NCI-H345 treated with DMSO at 0.1 percent for 48 hours (cell line): Measurements from ENCODE around the gene COL6A2.
"Not testable (repeated sequence)": the region's sequence is repeated elsewhere in the genome, so short reads cannot be mapped to it uniquely, and the experiment has no call there.

Source experiments
- DNase-seq: peaks from one replicate; lab custom pipeline; 2025; ENCODE audit not compliant: unreplicated experiment; lab: John Stamatoyannopoulos, UW

Gene COL6A2

DNA sequence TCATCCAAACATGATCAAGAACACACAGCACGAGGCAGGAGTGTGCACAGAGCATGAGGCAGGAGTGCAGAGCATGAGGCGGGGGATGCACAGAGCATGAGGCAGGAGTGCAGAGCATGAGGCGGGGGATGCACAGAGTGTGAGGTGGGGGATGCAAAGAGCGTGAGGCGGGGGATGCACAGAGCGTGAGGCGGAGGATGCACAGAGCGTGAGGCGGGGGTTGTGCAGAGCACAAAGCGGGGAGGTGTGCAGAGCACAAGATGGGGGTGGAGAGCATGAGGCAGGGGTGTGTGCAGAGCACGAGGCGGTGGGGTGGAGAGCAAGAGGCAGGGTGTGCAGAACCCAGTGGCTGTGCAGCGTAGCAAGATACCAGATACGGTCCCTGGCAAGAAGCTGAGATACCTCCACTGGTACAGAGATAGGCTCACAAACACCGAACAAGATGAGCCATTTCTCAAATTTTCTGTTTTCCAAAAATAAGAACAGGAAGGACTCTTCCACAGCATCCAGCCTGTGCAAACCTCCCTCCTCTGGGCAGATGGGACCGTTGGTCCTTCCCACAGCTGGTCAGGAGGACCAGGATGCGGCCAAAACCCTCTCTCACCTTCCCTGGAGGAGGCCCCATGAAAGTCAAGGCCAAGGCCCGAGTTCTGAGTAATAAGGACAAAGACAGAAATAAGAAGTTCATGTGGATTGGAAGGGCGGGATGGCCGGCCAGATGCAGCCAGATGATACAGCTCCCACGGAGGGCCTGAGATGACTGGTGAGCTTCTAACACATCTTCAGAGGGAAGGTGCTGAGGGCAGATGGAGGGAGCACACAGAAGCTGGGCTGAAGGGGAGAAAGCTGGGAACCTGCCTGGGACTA lies 74.3 kb downstream of the COL6A2 start:
- DNase-seq: no peak

DNA sequence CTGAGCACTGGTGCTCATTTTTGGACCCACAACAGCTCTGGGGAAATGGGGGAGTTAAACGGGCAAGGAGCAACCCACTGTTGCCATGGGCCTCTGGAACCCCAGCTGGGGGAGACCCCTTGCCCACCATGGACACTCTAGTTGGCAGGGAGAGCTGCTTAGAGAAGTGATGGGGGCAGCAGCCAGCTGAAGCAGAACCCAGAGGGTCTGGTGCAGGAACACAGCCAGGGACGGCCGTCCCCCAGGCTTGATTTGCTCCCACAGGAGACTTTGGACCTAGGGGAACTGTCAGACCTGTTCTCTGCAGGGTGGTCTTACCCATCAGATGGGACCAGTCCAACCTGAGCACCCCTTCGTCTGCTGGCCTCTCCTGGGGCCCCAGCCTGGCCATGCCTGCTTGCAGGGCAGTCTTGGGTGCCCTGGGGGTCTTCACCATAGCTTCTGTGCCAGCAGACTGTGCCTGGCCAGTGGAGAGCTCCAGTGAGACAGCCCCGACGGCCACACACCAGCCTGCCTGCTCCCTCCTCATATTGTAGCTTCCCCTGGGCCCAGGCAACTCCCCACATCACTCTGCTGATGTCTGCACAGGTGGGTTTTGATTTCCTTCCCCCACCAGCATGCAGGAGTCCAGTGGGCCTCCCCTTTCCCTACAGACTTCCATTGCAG lies 75.1 kb downstream of the COL6A2 start:
- no peak for DNase-seq

GRCh38 chr21:46173573-46173972 lies 75.7 kb downstream of the COL6A2 start:
- no peak for DNase-seq

DNA sequence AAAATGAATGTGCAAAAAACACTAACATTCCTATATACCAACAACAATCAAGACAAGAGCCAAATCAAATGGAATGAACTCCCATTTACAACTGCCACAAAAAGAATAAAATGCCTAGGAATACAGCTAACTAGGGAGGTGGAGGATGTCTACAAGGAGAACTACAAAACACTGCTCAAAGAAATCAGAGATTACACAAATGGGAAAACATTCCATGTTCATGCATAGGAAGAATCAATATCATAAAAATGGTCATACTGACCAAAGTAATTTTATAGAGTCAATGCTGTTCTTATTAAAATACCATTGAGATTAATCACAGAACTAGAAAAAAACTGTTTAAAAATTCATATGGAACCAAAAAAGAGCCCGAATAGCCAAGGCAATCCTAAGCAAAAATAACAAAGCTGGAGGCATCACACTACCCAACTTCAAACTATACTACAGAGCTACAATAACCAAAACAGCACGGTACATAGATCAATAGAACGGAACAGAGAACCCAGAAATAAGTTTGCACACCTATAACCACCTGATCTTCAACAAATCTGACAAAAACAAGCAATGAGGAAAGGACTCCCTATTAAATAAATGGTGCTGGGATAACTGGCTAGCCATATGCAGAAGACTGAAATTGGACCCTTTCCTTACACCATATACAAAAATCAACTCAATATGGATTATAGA lies 78.7 kb downstream of the COL6A2 start:
- DNase-seq: not testable (repeated sequence)

- DNase-seq: no peak
Observed at GRCh38 chr21:46178961-46179360, 81.0 kb downstream of the COL6A2 start.
